Right lobe of liver (tissue), 6 donors: Measurements from ENCODE around the gene TXNL1. TPM values are rescaled to one million over a fixed set of nuclear protein-coding genes. Genes with fewer than 3 reads are reported as not detected.
A peak's percentile ranks its signal among the peaks of the same experiment; 100 is the strongest.

Experiments
- ATAC-seq, 4 donors: fragments of 200-7000 bp; cut with Tn5 transposase; one replicate each; pipeline ENCODE4 v1.9.1; 2020; ENCODE audit warnings: mild to moderate bottlenecking in 4 of 4, moderate library complexity in 4 of 4
- DNase-seq, 3 donors: peaks; one replicate each; pipeline ENCODE4 v3.0.0-alpha.2; 2020
- H3K27ac ChIP-seq, 3 donors: fragments of 200-600 bp; one replicate each; pipeline ENCODE4 v1.8.0; 2022
- H3K27me3 ChIP-seq, 2 donors: fragments of 200-600 bp; one replicate each; pipeline ENCODE4 v1.8.0; 2022
- H3K36me3 ChIP-seq, 4 donors: fragments of 200-600 bp; sonication (generic) in 1 of 4; one replicate each; pipeline versions ENCODE4 v1.5.1 to v1.8.0; 2017 to 2022; ENCODE audit warnings: control low read depth in 1 of 4
- H3K4me1 ChIP-seq, 4 donors: fragments of 200-600 bp; sonication (generic) in 1 of 4; one replicate each; pipeline versions ENCODE4 v1.5.1 to v1.8.0; 2017 to 2022; ENCODE audit warnings: control low read depth in 1 of 4
- H3K4me3 ChIP-seq, 3 donors: fragments of 200-600 bp; one replicate each; pipeline ENCODE4 v1.8.0; 2022
- H3K9me3 ChIP-seq, 4 donors: fragments of 200-600 bp; sonication (generic) in 1 of 4; one replicate each; pipeline versions ENCODE4 v1.5.1 to v1.8.0; 2017 to 2022; ENCODE audit warnings: control low read depth in 1 of 4
- POLR2A ChIP-seq: fragments of 450-650 bp; IDR thresholded peaks from one replicate; pipeline ENCODE4 v1.6.1; 2017; ENCODE audit warnings: antibody characterized with exemption, mild to moderate bottlenecking
- whole genome bisulfite sequencing: methylation state at CpG from one replicate; pipeline ENCODE4 v1.1.6; 2018; ENCODE audit warnings: low coverage, low lambda C conversion rate; ENCODE audit not compliant: insufficient coverage; ENCODE audit errors: missing lambda C conversion rate; 5-methylcytosine and 5-hydroxymethylcytosine counted together
- intact Hi-C, 2 donors: fragments of 100-400 bp; cut with DNase I; formaldehyde crosslinking; loops; one replicate each; pipeline versions ENCODE4 v1.11.2 to v1.14.1; 2022
- total RNA-seq, 6 experiments: library from RNA; depleted of rRNA in 2 of 6; stranded (reverse); fragments of >200 nt in 2 of 6; fragmentation: NEBNext Ultra II Directional in 3 of 6; extraction: Animal tissue kit (Norgen Biotek cat#: 25700) in 3 of 6; gene quantifications; one replicate each; pipeline versions ENCODE4 v1.1.0 to v1.2.4, GENCODE V29; 2016 to 2023
- TF ChIP-seq, protein P1 (sequence below), 4 donors: fragments of 200-600 bp in 3 of 4; fragments of 450-650 bp in 1 of 4; IDR thresholded peaks; one replicate each; pipeline versions ENCODE4 v1.5.1 to v1.8.0; 2016 to 2022; ENCODE audit warnings: antibody characterized with exemption in 4 of 4, mild to moderate bottlenecking in 2 of 4
- donor health status: DM: no; HTN: yes; CAD: no.
- donor health status: DM: no; HTN: no; CAD: no.
- donor health status: DM: no; HTN: no; CAD: no.
- donor health status: DM: no; HTN: yes; CAD: no.
- donor health status: DM: no; HTN: yes; CAD: no.

Gene TXNL1
- total RNA-seq, 6 experiments from 2014 or later = 30.1 to 58.0 (median 42.8) TPM

GRCh38 chr18:56652802-56653201 is 14.4 kb upstream of the TXNL1 start:
- 63% methylated on average over 4 of the region's 4 CpGs for WGBS
- H3K4me3 ChIP-seq = no peak overlapping the region
- intact Hi-C loops = no loop called here
- DNase-seq (no peak), ATAC-seq (no peak)
- no peaks in the 10 kb centered on the region for H3K9me3 ChIP-seq
- no peaks in the 10 kb centered on the region for H3K27me3 ChIP-seq
- TF ChIP-seq, protein P1, sequence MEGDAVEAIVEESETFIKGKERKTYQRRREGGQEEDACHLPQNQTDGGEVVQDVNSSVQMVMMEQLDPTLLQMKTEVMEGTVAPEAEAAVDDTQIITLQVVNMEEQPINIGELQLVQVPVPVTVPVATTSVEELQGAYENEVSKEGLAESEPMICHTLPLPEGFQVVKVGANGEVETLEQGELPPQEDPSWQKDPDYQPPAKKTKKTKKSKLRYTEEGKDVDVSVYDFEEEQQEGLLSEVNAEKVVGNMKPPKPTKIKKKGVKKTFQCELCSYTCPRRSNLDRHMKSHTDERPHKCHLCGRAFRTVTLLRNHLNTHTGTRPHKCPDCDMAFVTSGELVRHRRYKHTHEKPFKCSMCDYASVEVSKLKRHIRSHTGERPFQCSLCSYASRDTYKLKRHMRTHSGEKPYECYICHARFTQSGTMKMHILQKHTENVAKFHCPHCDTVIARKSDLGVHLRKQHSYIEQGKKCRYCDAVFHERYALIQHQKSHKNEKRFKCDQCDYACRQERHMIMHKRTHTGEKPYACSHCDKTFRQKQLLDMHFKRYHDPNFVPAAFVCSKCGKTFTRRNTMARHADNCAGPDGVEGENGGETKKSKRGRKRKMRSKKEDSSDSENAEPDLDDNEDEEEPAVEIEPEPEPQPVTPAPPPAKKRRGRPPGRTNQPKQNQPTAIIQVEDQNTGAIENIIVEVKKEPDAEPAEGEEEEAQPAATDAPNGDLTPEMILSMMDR (IDR thresholded peaks at IDR 0.05) = no peak
- TF ChIP-seq POLR2A = no peak
- peaks cover 0 to 14% (median 5%) of the 10 kb centered on the region in 4 donors for H3K4me1 ChIP-seq
- H3K36me3 ChIP-seq = no peaks in the 10 kb centered on the region
- no peak overlapping the region for H3K27ac ChIP-seq

- Histone ChIP-seq H3K36me3 (no peaks in the 10 kb centered on the region), H3K27ac (peak overlapping the region in 2 of 3 donors; percentile 68 to 83), H3K27me3 (no peaks in the 10 kb centered on the region), H3K9me3 (no peaks in the 10 kb centered on the region), H3K4me1 (peaks cover 0 to 14% (median 5%) of the 10 kb centered on the region in 4 donors), H3K4me3 (peak overlapping the region; percentile 86 to 93 (median 87))
- TF ChIP-seq, protein P1 (IDR thresholded peaks at IDR 0.05) = no peak
- TF ChIP-seq POLR2A = no peak
- ATAC-seq (no peak), DNase-seq (no peak)
- intact Hi-C loops = no loop called here
- WGBS = 10% methylated on average over 2 of the region's 5 CpGs
Measured at GRCh38 chr18:56651771-56652092, 13.3 kb upstream of the TXNL1 start.

- DNase-seq (peak; percentile 95 to 97 (median 97)), ATAC-seq (peak; percentile 95 to 98 (median 96))
- H3K27ac ChIP-seq = peak within 1 kb of the TSS; percentile 68 to 83 (median 68)
- WGBS = under 1% methylated on average over 21 of the region's 47 CpGs
- H3K27me3 ChIP-seq = no peaks in the 10 kb centered on the region
- H3K4me1 ChIP-seq = peaks cover 0 to 14% (median 5%) of the 10 kb centered on the region in 4 donors
- H3K9me3 ChIP-seq = no peaks in the 10 kb centered on the region
- intact Hi-C loops = no loop called here
- no peaks in the 10 kb centered on the region for H3K36me3 ChIP-seq
- peak; percentile 73 for TF ChIP-seq POLR2A
- TF ChIP-seq, protein P1 (IDR thresholded peaks at IDR 0.05) = no peak
- peak within 1 kb of the TSS; percentile 86 to 93 (median 87) for H3K4me3 ChIP-seq
Measured at GRCh38 chr18:56650944-56651770, 12.8 kb upstream of the TXNL1 start, which contains the start of gene WDR7. TSS of gene WDR7 (plus strand) at chr18:56651359. CDS start at chr18:56672516, 21,157 bp downstream.

GRCh38 chr18:56649996-56650395 is 11.6 kb upstream of the TXNL1 start:
- H3K9me3 ChIP-seq = no peaks in the 10 kb centered on the region
- no peak overlapping the region for H3K27ac ChIP-seq
- 100% methylated on average over 1 of the region's 1 CpG for WGBS
- H3K27me3 ChIP-seq = no peaks in the 10 kb centered on the region
- no peak for ATAC-seq
- intact Hi-C loops = no loop called here
- no peak overlapping the region for H3K4me3 ChIP-seq
- peaks cover 0 to 14% (median 5%) of the 10 kb centered on the region in 4 donors for H3K4me1 ChIP-seq
- no peak for DNase-seq
- TF ChIP-seq POLR2A = no peak
- no peaks in the 10 kb centered on the region for H3K36me3 ChIP-seq
